B cell (primary cell): ENCODE measurements around the gene TM2D1. TPM values are rescaled to one million over a fixed set of nuclear protein-coding genes. Genes with fewer than 3 reads are reported as not detected.
A peak's percentile ranks its signal among the peaks of the same experiment; 100 is the strongest.

Experiments used
- ATAC-seq: fragments of 200-7000 bp; cut with Tn5 transposase; one replicate; pipeline ENCODE4 v1.10.0; 2021; ENCODE audit warnings: low read depth, mild to moderate bottlenecking, moderate number of reproducible peaks, moderate library complexity
- CTCF ChIA-PET: fragments of 350-600 bp; sonication (Branson Sonifier 250); formaldehyde crosslinking; loops from one replicate; lab custom pipeline; 2021; ENCODE audit warnings: antibody characterized with exemption, inconsistent platforms; lab: Charles Lee
- POLR2A ChIA-PET: fragments of 350-600 bp; sonication (Branson Sonifier 250); formaldehyde crosslinking; loops from one replicate; lab custom pipeline; 2021; ENCODE audit warnings: antibody characterized with exemption; lab: Charles Lee
- DNase-seq: peaks from one replicate; pipeline ENCODE4 v3.0.0; 2013
- H2AFZ ChIP-seq: 2 replicates; pipeline ENCODE4 v1.6.1; 2012; ENCODE audit warnings: mild to moderate bottlenecking, low read depth, low read length; ENCODE audit not compliant: insufficient read depth, poor library complexity, severe bottlenecking
- H3K27ac ChIP-seq, 2 donors: 1 replicate in 1 of 2; 2 replicates in 1 of 2; pipeline ENCODE4 v1.5.1; 2012 to 2013; ENCODE audit warnings: low read length in 2 of 2, mild to moderate bottlenecking in 2 of 2, moderate library complexity in 1 of 2
- H3K27me3 ChIP-seq, 4 experiments: fragments of 200-600 bp in 1 of 4; sonication (generic) in 1 of 4; replicated peaks in 1 of 4; 1 replicate in 2 of 4; 2 replicates in 2 of 4; pipeline versions ENCODE4 v1.6.1 to v1.7.0; 2013 to 2016; ENCODE audit warnings: low read length in 3 of 4, mild to moderate bottlenecking in 2 of 4, mixed read lengths in 1 of 4, moderate library complexity in 1 of 4; ENCODE audit not compliant: insufficient read depth in 4 of 4, control insufficient read depth in 3 of 4; ENCODE audit errors: control extremely low read depth in 1 of 4
- H3K36me3 ChIP-seq, 2 experiments: replicated peaks in 1 of 2; 1 replicate in 1 of 2; 2 replicates in 1 of 2; pipeline versions ENCODE4 v1.6.1 to v1.7.1; 2013; ENCODE audit warnings: low read length in 1 of 2; ENCODE audit not compliant: insufficient read depth in 2 of 2, control insufficient read depth in 1 of 2; ENCODE audit errors: control extremely low read depth in 1 of 2, extremely low read depth in 1 of 2
- H3K4me1 ChIP-seq, 2 donors: fragments of 200-600 bp in 1 of 2; sonication (generic) in 1 of 2; 1 replicate in 1 of 2; 2 replicates in 1 of 2; pipeline versions ENCODE4 v1.5.1 to v1.6.1; 2013 to 2017; ENCODE audit warnings: low read length in 2 of 2; ENCODE audit not compliant: control insufficient read depth in 2 of 2, insufficient read depth in 2 of 2
- H3K4me2 ChIP-seq: replicated peaks from 2 replicates; pipeline ENCODE3; 2012; ENCODE audit warnings: mild to moderate bottlenecking, low read depth, low read length; ENCODE audit not compliant: poor library complexity, severe bottlenecking
- H3K4me3 ChIP-seq, 5 experiments: fragments of 200-600 bp in 1 of 5; sonication (generic) in 1 of 5; 1 replicate in 3 of 5; 2 replicates in 2 of 5; pipeline versions ENCODE4 v1.5.1 to v1.7.0; 2011 to 2016; ENCODE audit warnings: low read length in 4 of 5, mild to moderate bottlenecking in 4 of 5, low read depth in 2 of 5, control low read depth in 1 of 5, moderate library complexity in 1 of 5; ENCODE audit not compliant: insufficient read depth in 1 of 5; ENCODE audit errors: control extremely low read depth in 1 of 5, extremely low read depth in 1 of 5
- H3K79me2 ChIP-seq: fragments of 200-600 bp; sonication (generic); one replicate; pipeline ENCODE4 v1.6.0; 2016; ENCODE audit warnings: low read length; ENCODE audit not compliant: control insufficient read depth, insufficient read depth
- H3K9ac ChIP-seq: fragments of 200-600 bp; sonication (generic); 2 replicates; pipeline ENCODE4 v1.6.1; 2017; ENCODE audit warnings: mild to moderate bottlenecking, low read length, moderate library complexity
- H3K9me3 ChIP-seq, 3 donors: one replicate each; pipeline versions ENCODE4 v1.6.1 to v1.7.1; 2013; ENCODE audit warnings: low read length in 2 of 3; ENCODE audit not compliant: control insufficient read depth in 2 of 3, insufficient read depth in 1 of 3; ENCODE audit errors: control extremely low read depth in 1 of 3
- H4K20me1 ChIP-seq: 2 replicates; pipeline ENCODE4 v1.6.0; 2012; ENCODE audit warnings: mild to moderate bottlenecking, low read length; ENCODE audit not compliant: insufficient read depth, control insufficient read depth, poor library complexity, severe bottlenecking
- H3K27ac Mint-ChIP-seq: one replicate; pipeline ENCODE4 v1.8.0; 2021; ENCODE audit warnings: mixed read lengths
- H3K27me3 Mint-ChIP-seq: one replicate; pipeline ENCODE4 v1.8.0; 2021; ENCODE audit warnings: mixed read lengths
- H3K4me1 Mint-ChIP-seq: one replicate; pipeline ENCODE4 v1.8.0; 2021; ENCODE audit warnings: mixed read lengths
- H3K4me3 Mint-ChIP-seq: one replicate; pipeline ENCODE4 v1.8.0; 2021; ENCODE audit warnings: mixed read lengths
- H3K9me3 Mint-ChIP-seq: one replicate; pipeline ENCODE4 v1.8.0; 2022; ENCODE audit warnings: mixed read lengths; ENCODE audit not compliant: insufficient read depth
- CTCF ChIP-seq: fragments of 200-600 bp; IDR thresholded peaks from one replicate; pipeline ENCODE4 v1.8.0; 2022; ENCODE audit warnings: antibody characterized with exemption, mild to moderate bottlenecking
- EZH2 ChIP-seq: IDR thresholded peaks from 2 replicates; pipeline ENCODE4 v1.6.1; 2012; ENCODE audit warnings: borderline replicate concordance, low read depth, mild to moderate bottlenecking, moderate library complexity, low read length; ENCODE audit not compliant: insufficient read depth, poor library complexity, severe bottlenecking
- WGBS: methylation state at CpG from one replicate; pipeline ENCODE4 v1.1.5; 2013; ENCODE audit warnings: missing lambda C conversion rate; ENCODE audit not compliant: insufficient coverage; 5-methylcytosine and 5-hydroxymethylcytosine counted together
- intact Hi-C: fragments of 100-400 bp; cut with micrococcal nuclease; formaldehyde crosslinking; loops from one replicate; pipeline ENCODE4 v1.10.0; 2022
- polyA plus RNA-seq: library from polyadenylated mRNA; depleted of rRNA; stranded (reverse); fragments of >200 nt; gene quantifications from 2 replicates; pipeline ENCODE4 v1.2.3, GENCODE V29; 2012
- total RNA-seq, 2 donors: library from RNA; stranded (reverse); fragments of 120-200 nt in 1 of 2; gene quantifications; 1 replicate in 1 of 2; 2 replicates in 1 of 2; pipeline versions ENCODE4 v1.2.3 to v1.2.4, GENCODE V29; 2013 to 2022

TM2D1 gene
- total and polyA plus RNA-seq, 2 donors (not counting 1 experiment from before 2014, with no cell fraction given) = 30.8 to 53.3 TPM

- H3K9ac ChIP-seq = peak within 1 kb of the TSS; percentile 73
- H3K4me1 ChIP-seq = peaks cover 9 to 13% of the 10 kb centered on the region in 2 donors
- ATAC-seq = peak; percentile 82
- H3K4me3 Mint-ChIP-seq = peak within 1 kb of the TSS; percentile 97
- H3K4me3 ChIP-seq = peak within 1 kb of the TSS; percentile 54 to 78 (median 75)
- H3K27ac Mint-ChIP-seq = peak within 1 kb of the TSS; percentile 93
- peaks cover 13% of the 10 kb centered on the region for H3K4me1 Mint-ChIP-seq
- no peaks in the 10 kb centered on the region for H3K27me3 ChIP-seq
- no peaks in the 10 kb centered on the region for H3K9me3 ChIP-seq
- intact Hi-C loops = loop anchor here (1.0 to 5.0 kb wide), 2 partner anchors 17 to 695 kb away; partner anchors contain the start of genes TM2D1 and USP1
- DNase-seq = peak; percentile 68
- no peak for TF ChIP-seq EZH2
- TF ChIP-seq CTCF = no peak
- H3K79me2 ChIP-seq = no peaks in the 10 kb centered on the region
- ChIA-PET CTCF (no interaction called here), POLR2A (no interaction called here)
- no peaks in the 10 kb centered on the region for H3K27me3 Mint-ChIP-seq
- no peaks in the 10 kb centered on the region for H4K20me1 ChIP-seq
- 2% methylated on average over 46 of the region's 54 CpGs for WGBS
- H3K4me2 ChIP-seq = peak within 1 kb of the TSS; percentile 91
- peak within 1 kb of the TSS; percentile 96 for H2AFZ ChIP-seq
- H3K27ac ChIP-seq = peak within 1 kb of the TSS; percentile 50 to 55
- H3K36me3 ChIP-seq = no peaks in the 10 kb centered on the region
- no peaks in the 10 kb centered on the region for H3K9me3 Mint-ChIP-seq
Observed at GRCh38 chr1:61741711-61742619, 17.0 kb upstream of the TM2D1 start, which contains the start of gene PATJ. Gene PATJ (plus strand): TSS chr1:61742480. CDS start chr1:61762893, 20,413 bp downstream.
